Muscle of back (tissue), 13 donors: ENCODE data around the gene CSF2RB. TPM values are rescaled to one million over a fixed set of nuclear protein-coding genes. Genes with fewer than 3 reads are reported as not detected.

Experiments used
- DNase-seq, 3 donors: peaks; one replicate each; pipeline versions ENCODE4 v3.0.0 to v3.0.0-alpha.2; 2013
- long read RNA-seq, 9 donors: transcript quantifications; one replicate each; lab custom pipeline, GENCODE V29; 2026
- polyA plus RNA-seq, 10 donors: library from polyadenylated mRNA; unstranded; fragments of 120-200 nt; gene quantifications; one replicate each; pipeline ENCODE4 v1.2.1, GENCODE V29; 2013; ENCODE audit not compliant: insufficient read length in 10 of 10

The CSF2RB gene
- polyA plus RNA-seq: 1 to 10 TPM; 1.7 to 3.5 (median 2.4) TPM
- long read RNA-seq, donor 1: 0 reads
- long read RNA-seq, donor 2: 0 reads
- long read RNA-seq, donor 3: 0 reads
- long read RNA-seq, donor 4: 0 reads
- long read RNA-seq, donor 5: 0 reads
- long read RNA-seq, donor 6: 0 reads
- long read RNA-seq, donor 7: 0 reads
- long read RNA-seq, donor 8: 0 reads
- long read RNA-seq, donor 9: 0 reads

- peak; percentile 7 to 54 (median 22) for DNase-seq
Observed at GRCh38 chr22:36913427-36914389, at the start of gene CSF2RB. Gene CSF2RB (plus strand): TSS chr22:36913628. CDS start chr22:36922208, 8,580 bp downstream.

GRCh38 chr22:36863979-36864378, 49.4 kb upstream of the CSF2RB start:
- no peak for DNase-seq

- no peak for DNase-seq
Observed at GRCh38 chr22:36864454-36865215, 48.8 kb upstream of the CSF2RB start.

- DNase-seq: no peak
Observed at GRCh38 chr22:36865346-36865745, 48.1 kb upstream of the CSF2RB start.

GRCh38 chr22:36867695-36868094, 45.7 kb upstream of the CSF2RB start:
- DNase-seq: no peak

GRCh38 chr22:36868546-36869181, 44.8 kb upstream of the CSF2RB start:
- DNase-seq: no peak

- no peak for DNase-seq
Observed at GRCh38 chr22:36870250-36870649, 43.2 kb upstream of the CSF2RB start.

GRCh38 chr22:36871669-36872081, 41.8 kb upstream of the CSF2RB start:
- DNase-seq: no peak

- DNase-seq: no peak
Observed at GRCh38 chr22:36872084-36872483, 41.3 kb upstream of the CSF2RB start.

- DNase-seq: no peak
Observed at GRCh38 chr22:36872866-36873498, 40.4 kb upstream of the CSF2RB start.

- DNase-seq: peak in 2 of 3 donors; percentile 16 to 51
Observed at GRCh38 chr22:36873614-36874308, 39.7 kb upstream of the CSF2RB start.

- no peak for DNase-seq
Observed at GRCh38 chr22:36874309-36874696, 39.1 kb upstream of the CSF2RB start.

GRCh38 chr22:36874736-36875135, 38.7 kb upstream of the CSF2RB start:
- no peak for DNase-seq

- no peak for DNase-seq
Observed at GRCh38 chr22:36875741-36876140, 37.7 kb upstream of the CSF2RB start.

- no peak for DNase-seq
Observed at GRCh38 chr22:36879775-36880174, 33.7 kb upstream of the CSF2RB start.

- no peak for DNase-seq
Observed at GRCh38 chr22:36881504-36882245, 31.8 kb upstream of the CSF2RB start.

GRCh38 chr22:36884349-36885158, 28.9 kb upstream of the CSF2RB start:
- DNase-seq: no peak

- no peak for DNase-seq
Observed at GRCh38 chr22:36885474-36885873, 28.0 kb upstream of the CSF2RB start.

GRCh38 chr22:36886016-36886415, 27.4 kb upstream of the CSF2RB start:
- DNase-seq: no peak
